Upper lobe of left lung (tissue), 4 donors: ENCODE measurements around the gene TBX4.

ENCODE experiments used
- POLR2A ChIP-seq, 4 donors: fragments of 450-650 bp; IDR thresholded peaks; one replicate each; pipeline ENCODE4 v1.5.1; 2016 to 2017; ENCODE audit warnings: antibody characterized with exemption in 4 of 4, mild to moderate bottlenecking in 2 of 4
- TF ChIP-seq, protein P1 (sequence below), 6 experiments: fragments of 450-650 bp in 4 of 6; fragments of 200-600 bp in 2 of 6; sonication (generic) in 2 of 6; IDR thresholded peaks; one replicate each; pipeline ENCODE4 v1.5.1; 2016 to 2019; ENCODE audit warnings: antibody characterized with exemption in 6 of 6

DNA sequence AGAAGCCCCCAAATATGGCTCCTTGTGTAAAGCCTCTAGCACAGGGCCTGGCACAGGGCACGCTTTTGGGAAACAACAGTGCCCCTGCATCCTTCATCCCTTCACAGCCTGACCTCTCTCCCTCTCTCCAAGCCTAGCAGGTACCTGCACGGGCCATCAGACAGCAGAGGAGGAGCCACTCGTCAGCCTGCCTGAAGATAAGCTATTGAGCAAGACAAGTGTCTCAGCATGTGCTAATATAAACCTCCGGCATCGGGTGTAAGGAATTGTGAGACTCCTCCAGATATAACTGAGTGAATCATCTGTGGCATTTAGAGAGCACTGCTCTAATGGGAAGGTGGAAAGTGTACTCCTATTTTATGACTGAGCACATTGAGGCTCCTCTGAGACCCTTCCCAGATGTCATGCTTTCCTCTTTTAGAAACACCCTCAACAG, 38.3 kb downstream of the TBX4 start:
- TF ChIP-seq, protein P1, sequence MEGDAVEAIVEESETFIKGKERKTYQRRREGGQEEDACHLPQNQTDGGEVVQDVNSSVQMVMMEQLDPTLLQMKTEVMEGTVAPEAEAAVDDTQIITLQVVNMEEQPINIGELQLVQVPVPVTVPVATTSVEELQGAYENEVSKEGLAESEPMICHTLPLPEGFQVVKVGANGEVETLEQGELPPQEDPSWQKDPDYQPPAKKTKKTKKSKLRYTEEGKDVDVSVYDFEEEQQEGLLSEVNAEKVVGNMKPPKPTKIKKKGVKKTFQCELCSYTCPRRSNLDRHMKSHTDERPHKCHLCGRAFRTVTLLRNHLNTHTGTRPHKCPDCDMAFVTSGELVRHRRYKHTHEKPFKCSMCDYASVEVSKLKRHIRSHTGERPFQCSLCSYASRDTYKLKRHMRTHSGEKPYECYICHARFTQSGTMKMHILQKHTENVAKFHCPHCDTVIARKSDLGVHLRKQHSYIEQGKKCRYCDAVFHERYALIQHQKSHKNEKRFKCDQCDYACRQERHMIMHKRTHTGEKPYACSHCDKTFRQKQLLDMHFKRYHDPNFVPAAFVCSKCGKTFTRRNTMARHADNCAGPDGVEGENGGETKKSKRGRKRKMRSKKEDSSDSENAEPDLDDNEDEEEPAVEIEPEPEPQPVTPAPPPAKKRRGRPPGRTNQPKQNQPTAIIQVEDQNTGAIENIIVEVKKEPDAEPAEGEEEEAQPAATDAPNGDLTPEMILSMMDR (IDR thresholded peaks at IDR 0.05) = no peak
- no peak for TF ChIP-seq POLR2A (IDR thresholded peaks at IDR 0.05)
